Measurements from ENCODE around the gene YIPF1. TPM values are rescaled to one million over a fixed set of nuclear protein-coding genes. Genes with fewer than 3 reads are reported as not detected.
A peak's percentile ranks its signal among the peaks of the same experiment; 100 is the strongest.

YIPF1 gene
- total RNA-seq (34.0 and 40.4 TPM in 2 replicates), polyA plus RNA-seq (27.7 and 29.6 TPM in 2 replicates)

GRCh38 chr1:53889304-53890298 is at the start of gene YIPF1:
Gene YIPF1, minus strand, starts transcription at chr1:53889797. Its CDS starts 860 bp downstream, at chr1:53888937.
- WGBS (ENCODE audit: low lambda C conversion rate, missing lambda C conversion rate), result 6% methylated on average over 62 of the region's 62 CpGs
- H3K9me3 ChIP-seq (ENCODE audit: low read depth), result no peaks in the 10 kb centered on the region
- no peaks in the 10 kb centered on the region for H3K36me3 ChIP-seq (replicated peaks; ENCODE audit: insufficient read depth, low read depth)
- peak; percentile 95 for DNase-seq (ENCODE audit: low spot score)
- no peaks in the 10 kb centered on the region for H3K27me3 ChIP-seq
- H3K79me2 ChIP-seq, result no peaks in the 10 kb centered on the region
- TF ChIP-seq EZH2phosphoT487 (IDR thresholded peaks at IDR 0.05; ENCODE audit: low read depth, severe bottlenecking, unreplicated experiment), result no peak
- no peak for TF ChIP-seq EZH2 (IDR thresholded peaks at IDR 0.05; ENCODE audit: borderline replicate concordance)
- TF ChIP-seq, protein P1, sequence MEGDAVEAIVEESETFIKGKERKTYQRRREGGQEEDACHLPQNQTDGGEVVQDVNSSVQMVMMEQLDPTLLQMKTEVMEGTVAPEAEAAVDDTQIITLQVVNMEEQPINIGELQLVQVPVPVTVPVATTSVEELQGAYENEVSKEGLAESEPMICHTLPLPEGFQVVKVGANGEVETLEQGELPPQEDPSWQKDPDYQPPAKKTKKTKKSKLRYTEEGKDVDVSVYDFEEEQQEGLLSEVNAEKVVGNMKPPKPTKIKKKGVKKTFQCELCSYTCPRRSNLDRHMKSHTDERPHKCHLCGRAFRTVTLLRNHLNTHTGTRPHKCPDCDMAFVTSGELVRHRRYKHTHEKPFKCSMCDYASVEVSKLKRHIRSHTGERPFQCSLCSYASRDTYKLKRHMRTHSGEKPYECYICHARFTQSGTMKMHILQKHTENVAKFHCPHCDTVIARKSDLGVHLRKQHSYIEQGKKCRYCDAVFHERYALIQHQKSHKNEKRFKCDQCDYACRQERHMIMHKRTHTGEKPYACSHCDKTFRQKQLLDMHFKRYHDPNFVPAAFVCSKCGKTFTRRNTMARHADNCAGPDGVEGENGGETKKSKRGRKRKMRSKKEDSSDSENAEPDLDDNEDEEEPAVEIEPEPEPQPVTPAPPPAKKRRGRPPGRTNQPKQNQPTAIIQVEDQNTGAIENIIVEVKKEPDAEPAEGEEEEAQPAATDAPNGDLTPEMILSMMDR (IDR thresholded peaks at IDR 0.05; ENCODE audit: poor library complexity), result no peak
- H2AFZ ChIP-seq, result peak within 1 kb of the TSS; percentile 69
- H4K20me1 ChIP-seq (ENCODE audit: insufficient read depth, poor library complexity, severe bottlenecking), result no peaks in the 10 kb centered on the region
- no peaks in the 10 kb centered on the region for H3K9me2 ChIP-seq (replicated peaks; ENCODE audit: insufficient read depth)
- H3K4me3 ChIP-seq, result peak within 1 kb of the TSS; percentile 60
- H3K27ac ChIP-seq, result peak within 1 kb of the TSS; percentile 38
- H3K4me2 ChIP-seq, result peak within 1 kb of the TSS; percentile 85
- peaks cover 11% of the 10 kb centered on the region for H3K4me1 ChIP-seq (ENCODE audit: insufficient read depth)

DNA sequence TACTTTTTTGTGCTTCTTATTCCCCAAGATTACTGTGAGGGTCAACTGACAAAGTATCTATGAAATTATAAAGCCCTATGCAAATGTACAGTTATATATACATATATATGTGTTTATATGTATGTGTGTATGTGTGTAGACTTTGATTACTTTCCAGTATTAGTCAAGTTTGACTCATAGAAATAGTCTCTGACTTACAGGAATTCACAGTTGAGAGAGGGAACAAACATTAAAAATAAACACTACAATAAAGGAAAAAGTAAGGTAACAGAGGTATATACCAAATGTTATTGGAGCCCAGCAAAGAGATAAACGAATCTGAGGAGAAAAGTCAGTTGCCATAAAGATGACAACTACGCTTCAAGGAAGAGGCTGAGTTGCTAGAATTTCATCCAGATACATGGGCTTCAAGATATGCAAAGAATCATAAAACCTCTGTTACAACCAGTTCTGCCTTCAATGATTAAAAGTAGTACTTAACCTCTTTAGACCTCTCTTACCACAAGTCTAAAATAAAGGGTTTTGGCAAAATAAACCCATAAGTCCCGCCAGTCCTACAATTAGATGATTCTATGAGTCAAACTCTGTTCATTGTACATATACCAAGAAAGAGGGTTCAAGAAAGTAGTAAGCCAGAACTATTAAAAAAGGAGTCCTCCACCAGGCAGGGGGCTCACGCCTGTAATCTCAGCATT is 48.7 kb upstream of the YIPF1 start:
- 93% methylated on average over 4 of the region's 4 CpGs for WGBS (ENCODE audit: low lambda C conversion rate, missing lambda C conversion rate)

GRCh38 chr1:53936430-53936829 is 46.8 kb upstream of the YIPF1 start:
- TF ChIP-seq EZH2phosphoT487 (IDR thresholded peaks at IDR 0.05; ENCODE audit: low read depth, severe bottlenecking, unreplicated experiment) (no peak), EZH2 (IDR thresholded peaks at IDR 0.05; ENCODE audit: borderline replicate concordance) (no peak)
- TF ChIP-seq, protein P1 (IDR thresholded peaks at IDR 0.05; ENCODE audit: poor library complexity), result no peak
- no peak overlapping the region for H3K4me2 ChIP-seq
- no peaks in the 10 kb centered on the region for H3K27me3 ChIP-seq
- no peak overlapping the region for H2AFZ ChIP-seq
- H3K36me3 ChIP-seq (replicated peaks; ENCODE audit: insufficient read depth, low read depth), result no peaks in the 10 kb centered on the region
- no peak overlapping the region for H3K4me3 ChIP-seq
- no peak for DNase-seq (ENCODE audit: low spot score)
- no peaks in the 10 kb centered on the region for H4K20me1 ChIP-seq (ENCODE audit: insufficient read depth, poor library complexity, severe bottlenecking)
- peaks cover 12% of the 10 kb centered on the region for H3K9me3 ChIP-seq (ENCODE audit: low read depth)
- H3K9me2 ChIP-seq (replicated peaks; ENCODE audit: insufficient read depth), result no peaks in the 10 kb centered on the region
- peaks cover 19% of the 10 kb centered on the region for H3K79me2 ChIP-seq
- no peaks in the 10 kb centered on the region for H3K4me1 ChIP-seq (ENCODE audit: insufficient read depth)
- WGBS (ENCODE audit: low lambda C conversion rate, missing lambda C conversion rate), result 96% methylated on average over 1 of the region's 1 CpG
- no peak overlapping the region for H3K27ac ChIP-seq

More for the DNA sequence above, 48.7 kb upstream of the YIPF1 start:
- no peaks in the 10 kb centered on the region for H3K27me3 ChIP-seq
- no peak overlapping the region for H3K27ac ChIP-seq
- no peaks in the 10 kb centered on the region for H3K9me2 ChIP-seq (replicated peaks; ENCODE audit: insufficient read depth)
- DNase-seq (ENCODE audit: low spot score), result no peak
- H3K9me3 ChIP-seq (ENCODE audit: low read depth), result peaks cover 12% of the 10 kb centered on the region
- TF ChIP-seq, protein P1 (IDR thresholded peaks at IDR 0.05; ENCODE audit: poor library complexity), result no peak
- TF ChIP-seq EZH2phosphoT487 (IDR thresholded peaks at IDR 0.05; ENCODE audit: low read depth, severe bottlenecking, unreplicated experiment), result no peak
- TF ChIP-seq EZH2 (IDR thresholded peaks at IDR 0.05; ENCODE audit: borderline replicate concordance), result no peak
- no peak overlapping the region for H3K4me3 ChIP-seq
- no peaks in the 10 kb centered on the region for H3K4me1 ChIP-seq (ENCODE audit: insufficient read depth)
- no peak overlapping the region for H3K4me2 ChIP-seq
- H3K36me3 ChIP-seq (replicated peaks; ENCODE audit: insufficient read depth, low read depth), result no peaks in the 10 kb centered on the region
- no peak overlapping the region for H2AFZ ChIP-seq
- peaks cover 36% of the 10 kb centered on the region for H3K79me2 ChIP-seq
- H4K20me1 ChIP-seq (ENCODE audit: insufficient read depth, poor library complexity, severe bottlenecking), result no peaks in the 10 kb centered on the region
